Effector CD8-positive, alpha-beta T cell (primary cell): ENCODE data around the gene NCEH1.
"Not testable (repeated sequence)": the region's sequence is repeated elsewhere in the genome, so short reads cannot be mapped to it uniquely, and the experiment has no call there.

Source experiments
- DNase-seq: peaks from one replicate; lab custom pipeline; 2025; lab: John Stamatoyannopoulos, UW

The NCEH1 gene

GRCh38 chr3:172676196-172676922 is 34.5 kb downstream of the NCEH1 start:
- DNase-seq: no peak

DNA sequence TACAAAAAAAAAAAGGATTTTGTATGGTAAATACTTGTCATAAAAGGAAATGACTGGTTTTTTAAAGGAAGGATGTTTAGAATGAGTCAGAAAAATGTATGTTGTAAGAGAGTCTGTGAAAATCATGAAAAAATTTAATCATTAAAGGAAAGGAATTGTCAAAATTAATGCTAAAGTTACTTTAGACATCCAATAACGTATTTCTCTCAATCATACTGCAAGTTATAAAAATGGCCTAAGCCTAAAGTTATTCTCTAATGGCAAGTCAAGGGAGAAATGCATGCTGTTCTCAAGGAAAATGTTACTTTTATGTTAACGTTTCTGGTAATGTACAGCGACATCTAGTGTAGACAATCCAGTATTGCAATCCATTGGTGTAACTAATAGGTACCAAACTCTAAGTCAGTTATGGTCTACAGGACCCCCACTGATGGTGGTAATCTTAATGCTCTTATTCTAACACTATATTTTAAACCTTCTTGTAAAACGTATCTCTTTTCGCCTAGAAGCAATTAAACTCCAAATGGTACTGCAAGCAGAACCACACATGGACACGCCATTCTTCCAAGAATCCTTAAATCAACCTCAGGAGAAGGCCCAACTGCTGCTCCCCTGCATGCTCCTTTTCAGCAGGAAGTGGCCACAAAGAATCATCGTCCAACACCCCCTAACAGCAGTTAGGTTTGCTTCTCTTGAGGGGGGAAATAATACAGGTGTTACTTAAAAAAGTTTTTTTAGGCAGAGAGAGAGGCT is 35.2 kb downstream of the NCEH1 start:
- no peak for DNase-seq

GRCh38 chr3:172673210-172673679 is 37.6 kb downstream of the NCEH1 start:
- DNase-seq: no peak

- no peak for DNase-seq
These were observed 41.8 kb downstream of the NCEH1 start for GRCh38 chr3:172669021-172669420.

GRCh38 chr3:172666873-172667694 is 43.8 kb downstream of the NCEH1 start:
- DNase-seq: peak; percentile 56

DNA sequence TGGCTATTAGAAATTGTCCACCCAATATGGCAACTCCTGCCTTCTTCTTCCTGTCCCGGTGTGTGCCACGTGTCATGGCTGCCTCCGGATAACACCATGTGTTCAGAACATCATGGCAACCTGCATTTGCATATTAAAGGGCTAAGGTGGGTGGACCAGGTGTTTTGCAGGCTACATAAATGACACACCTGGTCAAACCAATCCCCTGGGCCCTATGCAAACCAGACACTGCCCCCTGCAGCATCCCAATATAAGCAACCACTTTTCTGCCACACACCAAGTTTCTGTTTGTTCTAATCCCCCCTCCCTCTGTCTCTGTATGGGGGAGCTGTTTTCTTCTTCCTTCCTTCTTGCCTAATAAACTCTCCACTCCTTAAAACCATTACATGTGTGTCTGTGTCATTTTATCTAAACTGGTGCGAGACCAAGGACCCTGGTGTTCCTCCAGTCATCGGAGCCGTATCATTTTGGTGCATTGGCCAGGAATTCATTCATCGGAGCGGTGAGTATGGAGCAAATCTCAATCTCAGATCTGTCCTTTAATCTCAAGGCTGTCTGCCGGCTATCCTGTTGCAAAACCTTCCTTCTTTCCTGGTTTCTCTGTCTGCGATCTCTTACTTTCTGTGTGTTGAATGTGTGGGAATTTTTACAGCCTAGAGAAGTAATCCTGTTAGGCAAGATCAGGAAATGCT is 44.5 kb downstream of the NCEH1 start:
- no peak for DNase-seq

GRCh38 chr3:172665510-172665909 is 45.4 kb downstream of the NCEH1 start:
- not testable (repeated sequence) for DNase-seq

DNA sequence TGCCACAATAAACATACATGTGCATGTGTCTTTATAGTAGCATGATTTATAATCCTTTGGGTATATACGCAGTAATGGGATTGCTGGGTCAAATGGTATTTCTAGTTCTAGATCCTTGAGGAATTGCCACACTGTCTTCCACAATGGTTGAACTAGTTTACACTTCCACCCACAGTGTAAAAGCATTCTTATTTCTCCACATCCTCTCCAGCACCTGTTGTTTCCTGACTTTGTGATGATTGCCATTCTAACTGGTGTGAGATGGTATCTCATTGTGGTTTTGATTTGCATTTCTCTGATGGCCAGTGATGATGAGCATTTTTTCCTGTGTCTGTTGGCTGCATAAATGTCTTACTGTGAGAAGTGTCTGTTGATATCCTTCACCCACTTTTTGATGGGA is 50.4 kb downstream of the NCEH1 start:
- DNase-seq: not testable (repeated sequence)

DNA sequence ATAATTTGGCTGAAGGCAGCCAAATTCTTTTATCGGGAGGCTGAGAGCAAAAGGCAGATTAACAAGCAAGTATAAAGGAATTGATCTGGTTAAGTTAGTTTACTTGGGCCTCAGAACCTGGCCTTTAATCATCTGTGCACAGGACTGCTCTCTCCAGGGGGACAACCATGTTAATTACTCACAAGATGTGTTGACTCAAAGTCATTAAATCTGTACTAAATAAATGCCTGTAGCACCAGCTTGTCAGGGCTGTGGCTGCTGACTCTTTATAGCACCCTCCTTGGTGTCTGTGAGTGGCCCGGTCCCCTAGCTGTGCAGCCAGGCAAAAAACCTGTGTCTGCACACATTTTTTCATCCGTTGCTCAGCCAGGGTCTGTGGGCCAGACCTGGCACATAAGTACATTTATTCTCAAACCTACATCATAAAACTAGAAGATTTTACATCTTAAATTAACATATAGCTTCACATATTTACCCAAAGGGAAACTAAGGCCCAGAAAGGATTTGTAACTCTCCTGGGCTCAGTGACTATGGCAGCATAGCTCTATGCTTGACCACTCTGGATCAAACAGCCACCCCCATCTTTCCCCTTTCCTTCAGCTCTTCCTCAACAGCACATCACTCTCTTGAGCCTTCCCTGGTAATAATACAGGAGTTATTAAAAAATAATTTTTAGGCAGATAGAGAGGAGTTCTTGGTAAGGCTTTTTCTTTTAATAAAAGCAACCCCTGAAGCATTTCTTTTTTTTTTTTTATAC is 51.4 kb downstream of the NCEH1 start:
- no peak for DNase-seq

GRCh38 chr3:172658344-172659245 is 52.3 kb downstream of the NCEH1 start:
- no peak for DNase-seq

DNA sequence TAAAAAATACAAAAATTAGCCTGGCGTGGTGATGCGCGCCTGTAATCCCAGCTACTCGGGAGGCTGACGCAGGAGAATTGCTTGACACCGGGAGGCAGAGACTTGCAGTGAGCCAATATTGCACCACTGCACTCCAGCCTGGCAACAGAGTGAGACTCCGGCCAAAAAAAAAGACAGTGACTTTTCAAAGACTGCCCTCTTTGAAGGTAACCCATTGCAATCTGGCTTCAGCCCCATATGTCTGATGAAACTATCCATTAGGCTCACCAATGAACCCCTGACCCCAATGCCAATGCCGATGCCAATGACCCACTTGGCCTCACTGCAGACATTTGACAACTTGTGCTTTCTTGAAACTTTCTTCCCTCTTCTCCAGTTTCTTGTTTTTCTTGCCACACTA is 54.3 kb downstream of the NCEH1 start:
- DNase-seq: no peak

DNA sequence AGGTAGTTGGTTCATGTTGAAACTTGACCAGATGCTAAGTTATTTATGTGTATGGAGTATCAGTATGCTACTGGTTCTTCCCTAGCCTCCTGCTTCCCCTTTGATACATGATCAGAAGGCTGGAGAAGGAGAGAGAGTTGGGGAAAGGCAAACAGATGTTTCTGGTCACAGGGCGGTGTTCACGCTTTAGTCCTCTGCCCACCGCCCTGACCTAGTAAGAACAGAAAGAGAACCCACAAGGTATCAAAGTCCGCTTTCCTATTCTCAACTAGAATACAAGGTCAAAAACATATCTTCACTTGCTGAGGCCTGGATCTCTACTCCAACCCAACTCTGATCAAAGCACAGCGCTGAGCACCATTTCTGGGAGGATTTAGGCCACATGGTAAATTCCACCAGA is 55.5 kb downstream of the NCEH1 start:
- no peak for DNase-seq

GRCh38 chr3:172654470-172654869 is 56.4 kb downstream of the NCEH1 start:
- no peak for DNase-seq

GRCh38 chr3:172653004-172653572 is 57.8 kb downstream of the NCEH1 start:
- DNase-seq: no peak

DNA sequence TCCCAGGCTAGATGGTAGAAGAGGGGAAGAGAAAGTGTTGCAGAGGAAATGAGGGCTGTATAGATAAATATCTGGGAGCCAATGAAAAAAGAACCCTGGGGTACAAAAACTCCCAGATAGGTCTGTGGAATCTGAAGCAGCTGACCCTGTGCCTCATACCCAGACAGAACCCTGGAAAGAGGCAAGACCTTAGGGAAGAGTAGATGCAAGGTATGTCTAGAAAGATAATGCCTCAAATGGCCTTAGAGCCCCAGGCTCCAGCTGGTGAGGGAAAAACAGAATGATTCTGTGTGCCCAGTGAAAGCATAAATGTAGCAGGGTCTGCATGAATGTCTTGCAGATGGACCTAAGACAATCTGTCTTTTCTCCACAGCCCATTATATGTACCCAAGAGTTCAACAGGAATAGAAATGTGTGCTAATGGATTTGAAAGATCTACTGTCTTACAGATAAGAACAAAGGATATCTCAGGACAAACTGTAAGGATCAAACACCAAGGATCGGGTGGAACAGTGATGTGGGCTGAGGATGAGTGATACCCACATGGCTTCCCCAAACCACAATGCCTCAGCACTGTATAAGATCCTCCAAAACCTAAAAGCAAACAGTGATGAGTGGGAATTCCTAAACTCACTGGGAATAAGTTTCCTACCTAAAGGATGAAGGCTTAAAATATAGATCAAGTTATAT is 58.8 kb downstream of the NCEH1 start:
- DNase-seq: no peak

GRCh38 chr3:172649987-172650386 is 60.9 kb downstream of the NCEH1 start:
- no peak for DNase-seq

- DNase-seq: no peak
These were observed 62.1 kb downstream of the NCEH1 start for GRCh38 chr3:172648747-172649146.

DNA sequence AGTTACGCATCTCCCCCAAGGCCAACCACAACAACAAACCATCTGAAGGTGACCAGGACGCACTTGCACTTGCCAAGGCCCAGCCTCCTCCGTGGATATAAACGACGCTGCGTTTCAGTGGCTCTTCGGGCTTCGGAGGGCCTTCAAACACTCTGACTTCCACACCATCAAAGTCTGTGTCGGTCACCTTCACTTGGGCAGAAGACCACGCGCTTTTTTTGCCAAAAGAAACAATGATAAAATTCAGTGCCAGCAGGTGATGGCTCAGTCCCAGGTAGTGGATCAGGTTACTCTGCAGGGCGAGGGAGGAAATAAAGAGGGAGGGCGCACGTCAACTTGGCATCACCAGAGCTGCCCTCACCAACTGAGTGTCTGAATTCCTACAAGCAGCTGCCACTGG is 63.0 kb downstream of the NCEH1 start:
- DNase-seq: no peak

GRCh38 chr3:172647080-172647479 is 63.8 kb downstream of the NCEH1 start:
- no peak for DNase-seq
